Gastroesophageal sphincter (tissue), 3 donors: ENCODE measurements around the gene RBKS.

Experiments used
- CTCF ChIP-seq, 4 experiments: fragments of 200-600 bp in 2 of 4; fragments of 450-650 bp in 2 of 4; sonication (generic) in 1 of 4; IDR thresholded peaks; one replicate each; pipeline ENCODE4 v1.5.1; 2017 to 2019; ENCODE audit warnings: antibody characterized with exemption in 4 of 4, mild to moderate bottlenecking in 2 of 4, moderate library complexity in 2 of 4
- POLR2A ChIP-seq, 2 donors: fragments of 450-650 bp; IDR thresholded peaks; one replicate each; pipeline ENCODE4 v1.6.1; 2017; ENCODE audit warnings: antibody characterized with exemption in 2 of 2, mild to moderate bottlenecking in 2 of 2, moderate library complexity in 1 of 2

- TF ChIP-seq CTCF (IDR thresholded peaks at IDR 0.05) (no peak), POLR2A (IDR thresholded peaks at IDR 0.05) (no peak)
Measured at GRCh38 chr2:27887830-27888229, 2.4 kb downstream of the RBKS start.
